Measurements from ENCODE around the gene RHOF. TPM values are rescaled to one million over a fixed set of nuclear protein-coding genes. Genes with fewer than 3 reads are reported as not detected.
"Not testable (repeated sequence)": the region's sequence is repeated elsewhere in the genome, so short reads cannot be mapped to it uniquely, and the experiment has no call there.

The RHOF gene
- polyA plus RNA-seq, 1 donor, result 15.9 TPM

DNA sequence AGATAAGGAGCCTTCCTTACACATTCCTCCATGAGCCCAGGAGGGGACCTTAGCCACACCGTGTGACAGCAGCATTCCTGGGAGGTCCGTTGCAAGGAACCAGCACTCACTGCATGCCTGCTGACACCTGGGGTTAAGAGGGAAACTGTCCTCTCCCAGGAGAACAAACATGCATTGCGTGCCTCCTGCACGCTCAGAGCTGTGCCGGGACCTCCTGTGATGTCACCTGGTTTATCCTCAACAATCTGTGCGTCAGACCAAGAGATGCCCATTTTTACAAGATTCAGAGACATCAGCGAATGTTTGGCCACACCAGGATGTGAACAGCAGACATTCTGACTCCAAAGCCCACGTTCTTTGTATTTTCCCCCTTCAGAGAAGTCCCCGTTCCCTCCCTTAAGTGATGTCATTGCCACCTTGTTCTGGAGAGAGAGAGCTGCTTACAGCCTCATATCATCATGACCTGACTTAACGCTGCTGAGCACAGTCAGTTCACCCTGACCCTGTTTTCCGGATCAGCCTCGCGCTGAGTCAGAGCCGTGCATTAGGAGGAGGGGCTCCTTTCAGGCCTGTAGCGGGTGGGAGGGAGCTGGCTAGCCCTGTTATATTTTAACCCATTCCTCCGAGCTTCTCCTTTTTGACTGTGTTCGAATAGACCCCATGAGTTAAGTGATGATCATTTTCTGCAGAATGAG, 44.8 kb downstream of the RHOF start:
- peak; percentile 70 for DNase-seq

DNA sequence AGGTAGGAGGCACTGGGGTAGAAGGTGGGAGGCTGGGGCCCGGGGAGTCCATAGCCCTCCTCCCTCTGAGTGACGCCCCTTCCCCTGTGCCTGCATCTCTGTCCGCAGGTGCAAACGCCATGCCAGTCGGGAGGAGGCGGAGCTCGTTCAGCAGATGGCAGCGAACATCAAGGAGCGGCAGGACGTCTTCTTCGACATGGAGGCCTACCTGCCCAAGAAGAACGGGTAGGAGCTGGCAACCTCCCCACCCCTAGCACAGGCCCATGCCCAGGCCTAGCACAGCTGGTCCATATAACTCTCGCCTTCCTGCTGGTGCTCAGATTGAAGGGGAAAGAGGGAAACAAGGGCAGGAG, 45.3 kb downstream of the RHOF start:
- no peak for DNase-seq

DNA sequence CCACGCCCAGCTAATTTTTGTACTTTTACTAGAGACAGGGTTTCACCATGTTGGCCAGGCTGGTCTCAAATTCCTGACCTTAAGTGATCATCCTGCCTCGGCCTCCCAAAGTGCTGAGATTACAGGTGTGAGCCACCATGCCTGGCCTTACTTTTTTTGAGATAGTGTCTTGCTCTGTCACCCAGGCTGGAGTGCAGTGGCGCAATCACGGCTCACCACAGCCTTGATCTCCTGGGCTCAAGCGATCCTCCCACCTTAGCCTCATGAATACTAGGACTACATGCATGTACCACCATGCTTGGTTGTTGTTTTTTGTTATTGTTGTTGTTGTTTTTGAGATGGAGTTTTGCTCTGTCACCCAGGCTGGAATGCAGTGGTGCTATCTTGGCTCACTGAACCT, 47.9 kb downstream of the RHOF start:
- DNase-seq, result not testable (repeated sequence)

DNA sequence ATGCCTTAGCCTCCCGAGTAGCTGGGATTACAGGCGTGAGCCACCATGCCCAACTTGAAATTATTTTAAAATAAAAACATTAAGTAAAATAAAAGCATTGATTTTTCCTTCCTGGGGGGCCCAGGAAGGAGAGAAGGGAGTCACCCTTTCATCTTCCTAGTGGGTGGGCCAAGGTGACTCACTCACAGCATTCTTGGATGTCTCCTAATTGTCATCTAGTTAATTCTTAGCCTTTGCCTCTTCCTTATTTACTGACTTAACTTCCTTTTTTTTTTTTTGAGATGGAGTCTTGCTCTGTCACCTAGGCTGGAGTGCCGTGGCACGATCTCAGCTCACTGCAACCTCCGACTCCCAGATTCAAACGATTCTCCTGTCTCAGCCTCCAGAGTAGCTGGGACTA, 51.7 kb downstream of the RHOF start:
- no peak for DNase-seq

DNA sequence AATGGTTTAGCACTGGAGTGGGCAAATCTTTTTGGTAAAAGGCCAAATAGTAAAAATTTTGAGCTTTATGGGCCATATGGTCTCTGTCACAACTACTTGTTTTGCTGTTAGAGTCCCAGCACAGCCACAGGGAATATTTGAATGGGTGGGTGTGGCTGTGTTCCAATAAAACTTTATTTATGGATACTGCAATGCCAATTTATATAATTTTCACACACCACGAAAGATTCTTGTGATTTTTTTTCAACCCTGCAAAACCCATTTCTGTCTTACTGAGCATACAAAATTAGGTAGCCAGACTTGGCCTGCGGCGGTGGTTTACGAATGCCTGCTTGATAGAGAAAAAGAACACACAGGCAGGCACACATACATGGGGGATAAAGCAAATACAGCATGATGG, 52.6 kb downstream of the RHOF start:
- DNase-seq, result no peak

DNA sequence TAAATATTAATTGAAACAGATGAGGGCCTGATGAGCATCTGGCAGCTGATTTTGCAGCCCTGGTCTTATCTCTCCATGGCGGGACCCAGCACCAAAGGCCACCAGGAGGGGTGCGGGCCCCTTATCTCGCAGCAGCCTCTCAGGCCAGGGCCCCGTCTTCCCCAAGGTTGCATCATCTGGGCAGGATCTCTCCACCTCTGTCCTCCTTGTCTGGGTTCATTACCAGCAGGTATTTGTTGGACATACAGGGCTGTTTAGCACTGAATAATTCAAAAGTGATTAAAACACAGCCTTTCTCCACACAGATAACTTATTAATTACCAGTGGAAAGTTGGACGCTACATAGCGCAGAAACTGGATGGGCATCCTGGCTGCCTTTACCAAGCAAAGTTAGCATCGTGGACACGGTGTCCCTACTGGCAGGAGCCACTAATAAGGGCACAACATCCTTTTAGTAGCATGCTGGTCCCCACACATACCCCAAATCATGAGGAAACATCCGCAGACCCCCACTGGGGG, 55.1 kb downstream of the RHOF start:
- DNase-seq, result no peak

DNA sequence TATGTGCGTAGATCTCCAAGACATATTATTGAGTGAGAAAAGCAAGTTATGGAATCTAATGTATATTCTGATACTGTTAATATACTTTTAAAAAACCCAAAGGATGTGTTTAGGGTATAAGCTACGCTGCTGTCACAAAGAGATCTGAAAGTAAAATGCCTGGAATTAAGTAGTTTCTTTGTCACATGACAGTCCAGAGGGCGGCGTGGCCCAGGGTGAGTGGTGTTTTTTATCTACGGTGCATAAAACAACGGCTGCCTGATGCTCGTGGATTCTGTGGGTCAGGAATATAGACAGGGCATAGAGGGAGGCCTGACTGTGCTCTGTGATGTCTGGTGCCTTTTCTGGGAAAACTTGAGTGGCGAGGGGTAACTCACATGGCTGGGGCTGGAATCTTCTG, 59.6 kb downstream of the RHOF start:
- DNase-seq, result no peak

DNA sequence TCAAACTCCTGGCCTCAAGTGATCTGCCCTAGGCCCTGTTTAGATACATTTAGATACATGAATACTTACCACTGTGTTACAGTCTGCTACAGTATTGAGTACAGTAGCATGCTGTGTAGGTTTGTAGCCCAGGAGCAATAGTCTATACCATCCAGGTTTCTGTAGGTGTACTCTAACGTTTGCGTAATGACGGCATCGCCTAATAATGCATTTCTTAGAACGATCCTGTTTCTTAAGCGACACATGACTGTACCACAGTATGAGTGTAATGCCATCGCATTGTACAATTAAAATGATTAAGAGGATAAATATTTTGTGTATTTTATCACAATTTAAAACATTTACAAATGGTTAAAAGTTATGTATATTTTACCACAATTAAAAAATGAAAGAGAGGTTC, 62.0 kb downstream of the RHOF start:
- DNase-seq, result no peak

DNA sequence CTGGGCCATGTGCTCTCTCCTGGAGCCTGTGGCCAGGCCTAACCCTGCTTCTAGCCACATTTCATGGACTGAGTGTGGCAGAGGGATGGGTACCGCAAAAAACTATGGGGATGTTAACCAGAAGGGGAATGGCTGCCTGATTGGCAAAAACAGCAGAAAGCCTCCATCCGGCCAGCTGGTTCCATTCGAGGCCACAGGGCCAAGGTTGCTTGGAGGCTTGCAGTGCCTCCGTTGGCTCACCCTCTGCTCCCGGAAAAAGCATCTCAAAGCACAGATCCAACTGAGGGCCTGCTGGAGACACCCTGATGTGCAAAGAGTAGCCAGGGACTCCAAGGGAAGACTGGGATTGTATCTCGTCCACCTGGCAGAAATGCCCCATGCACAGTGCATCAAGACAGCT, 64.5 kb downstream of the RHOF start:
- DNase-seq, result no peak

Other genes starting within 250 kb of the RHOF start
- 86.4 TPM for gene KDM2B, start 212.7 kb downstream of the RHOF start, polyA plus RNA-seq (ENCODE audit: insufficient read length)
- gene ORAI1, start 167.2 kb downstream of the RHOF start, polyA plus RNA-seq (ENCODE audit: insufficient read length), result 10.3 TPM
- 2.0 TPM for gene MORN3, start 124.0 kb downstream of the RHOF start, polyA plus RNA-seq (ENCODE audit: insufficient read length)
- gene TMEM120B, start 80.9 kb downstream of the RHOF start, polyA plus RNA-seq (ENCODE audit: insufficient read length), result 11.9 TPM
- 15.4 TPM for gene SETD1B, start 10.3 kb upstream of the RHOF start, polyA plus RNA-seq (ENCODE audit: insufficient read length)
- 2.6 TPM for gene HPD, start 65.2 kb upstream of the RHOF start, polyA plus RNA-seq (ENCODE audit: insufficient read length)
- gene PSMD9, start 95.1 kb upstream of the RHOF start, polyA plus RNA-seq (ENCODE audit: insufficient read length), result 44.9 TPM
- gene CFAP251, start 124.9 kb upstream of the RHOF start, polyA plus RNA-seq (ENCODE audit: insufficient read length), result 14.5 TPM
- gene BCL7A, start 228.2 kb upstream of the RHOF start, polyA plus RNA-seq (ENCODE audit: insufficient read length), result 37.9 TPM

Measured in left kidney (tissue), 2 donors.